HG02623 (cell line): ENCODE data around the gene ANKRD66.
A peak's percentile ranks its signal among the peaks of the same experiment; 100 is the strongest.
"Not testable (repeated sequence)": the region's sequence is repeated elsewhere in the genome, so short reads cannot be mapped to it uniquely, and the experiment has no call there.

Experiments used
- ATAC-seq: cut with Tn5 transposase; IDR thresholded peaks from one replicate; pipeline ENCODE4 v1.9.1; 2021; ENCODE audit warnings: moderate library complexity; ENCODE audit not compliant: unreplicated experiment

ANKRD66 gene

GRCh38 chr6:46751658-46752057 is 4.9 kb downstream of the ANKRD66 start:
- no peak for ATAC-seq

DNA sequence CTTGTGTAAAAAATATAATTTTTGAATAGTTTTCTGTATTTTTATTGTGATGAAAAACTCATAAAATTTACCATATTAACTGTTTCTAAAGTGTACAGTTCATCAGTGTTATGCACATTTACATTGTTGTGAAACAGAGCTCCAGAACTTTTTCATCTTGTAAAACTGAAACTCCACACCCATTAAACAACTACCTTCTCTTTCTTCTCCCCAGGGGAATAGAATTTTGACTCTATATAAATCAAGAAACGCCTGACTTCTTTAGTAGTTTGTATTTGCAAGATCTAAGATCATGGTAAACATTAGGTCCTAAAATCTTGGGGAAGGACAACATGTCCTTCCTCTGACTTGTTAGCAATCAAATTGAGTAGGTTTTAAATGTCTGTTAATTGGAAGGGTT is 9.1 kb downstream of the ANKRD66 start:
- no peak for ATAC-seq

- ATAC-seq, result no peak
Observed at GRCh38 chr6:46756469-46757213, 9.9 kb downstream of the ANKRD66 start.

GRCh38 chr6:46757214-46757596 is 10.5 kb downstream of the ANKRD66 start:
- ATAC-seq, result no peak

DNA sequence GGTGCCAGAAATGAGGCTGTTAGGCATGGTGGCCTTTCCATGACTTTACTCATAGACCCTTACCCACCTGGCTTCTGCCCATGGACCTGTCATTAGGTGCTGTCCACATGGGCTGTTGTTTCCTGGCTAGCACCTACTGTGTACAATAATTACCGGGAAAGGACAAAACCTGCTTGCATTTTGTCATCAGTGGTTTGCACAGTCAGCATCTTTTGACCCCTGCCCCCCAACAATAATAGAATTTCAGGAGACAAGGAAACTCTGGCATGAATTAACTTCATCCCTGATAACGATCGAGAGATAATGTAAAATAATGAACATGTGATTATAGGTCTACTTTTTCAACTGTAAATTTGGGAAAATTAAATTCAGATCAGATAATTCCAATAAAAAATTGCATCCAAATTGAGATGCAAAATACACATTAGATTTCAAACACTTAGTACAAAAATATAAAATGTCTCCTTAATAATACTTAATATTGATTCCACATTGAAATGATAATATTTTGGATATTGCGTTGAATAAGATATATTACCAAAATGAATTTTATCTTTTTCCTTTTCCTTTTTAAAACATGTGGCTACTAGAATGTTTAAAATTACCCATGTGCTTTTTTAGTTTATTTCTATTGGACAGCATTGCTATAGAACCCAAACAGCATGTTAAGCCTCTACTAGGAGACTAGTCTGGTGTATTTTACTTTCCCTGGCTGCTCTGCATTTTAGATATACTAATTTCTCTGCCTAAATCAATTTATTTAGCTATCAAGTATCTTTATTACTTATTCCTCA is 12.4 kb downstream of the ANKRD66 start:
- no peak for ATAC-seq

GRCh38 chr6:46760925-46761324 is 14.2 kb downstream of the ANKRD66 start:
- ATAC-seq, result no peak

DNA sequence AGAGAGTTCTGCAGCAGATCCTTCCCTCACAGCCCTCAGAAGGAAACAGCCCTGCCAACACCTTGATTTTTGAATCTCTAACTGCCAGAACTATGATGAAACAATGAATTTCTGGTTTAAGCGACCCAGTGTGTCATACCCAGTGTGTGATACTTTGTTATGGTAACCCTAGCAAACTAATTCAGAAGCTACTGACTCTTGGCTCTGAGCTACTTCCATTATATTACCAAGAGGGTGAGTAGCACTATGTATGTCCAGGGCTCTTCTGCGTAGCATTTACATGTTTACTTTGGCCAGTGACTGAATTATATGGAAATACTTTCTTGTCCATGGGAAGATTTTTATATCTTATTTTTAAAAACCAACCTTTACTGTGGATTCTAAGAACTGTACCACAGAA is 16.7 kb downstream of the ANKRD66 start:
- ATAC-seq, result no peak

DNA sequence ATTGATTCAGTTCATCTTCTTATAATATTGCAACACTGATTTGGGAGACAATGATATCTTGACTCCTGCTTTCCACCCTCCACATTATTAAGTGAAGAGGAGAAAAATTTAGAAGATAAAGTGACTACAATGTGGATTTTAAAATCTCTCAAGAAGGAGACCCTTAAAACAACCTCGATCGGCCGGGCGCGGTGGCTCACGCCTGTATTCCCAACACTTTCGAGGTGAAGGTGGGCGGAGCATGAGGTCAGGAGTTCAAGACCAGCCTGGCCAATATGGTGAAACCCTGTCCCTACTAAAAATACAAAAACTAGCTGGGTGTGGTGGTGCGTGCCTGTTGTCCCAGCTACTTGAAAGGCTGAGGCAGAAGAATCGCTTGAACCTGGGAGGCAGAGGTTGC is 17.5 kb downstream of the ANKRD66 start:
- ATAC-seq, result not testable (repeated sequence)

- ATAC-seq, result no peak
Observed at GRCh38 chr6:46764961-46765360, 18.2 kb downstream of the ANKRD66 start.

GRCh38 chr6:46772016-46772415 is 25.3 kb downstream of the ANKRD66 start:
- ATAC-seq, result no peak

DNA sequence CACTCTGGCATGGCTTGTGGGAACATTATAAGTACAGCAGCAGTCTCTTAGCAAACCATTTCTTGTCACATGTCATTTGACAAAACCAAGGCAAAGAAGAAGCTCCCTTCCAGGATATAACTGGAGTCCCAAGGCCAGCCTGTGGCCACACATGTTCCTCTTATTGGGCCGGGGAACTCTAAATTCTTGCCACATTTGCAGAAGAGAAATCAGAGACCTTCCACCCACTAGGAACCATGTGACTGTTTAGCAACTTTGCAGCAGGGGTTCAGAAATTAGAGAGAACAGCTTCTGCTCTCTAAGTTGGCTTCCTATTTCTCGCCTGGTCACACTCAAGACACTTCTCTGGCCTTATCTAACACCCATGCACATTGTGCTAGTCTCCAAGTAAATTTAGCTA is 26.0 kb downstream of the ANKRD66 start:
- ATAC-seq, result peak; percentile 73

DNA sequence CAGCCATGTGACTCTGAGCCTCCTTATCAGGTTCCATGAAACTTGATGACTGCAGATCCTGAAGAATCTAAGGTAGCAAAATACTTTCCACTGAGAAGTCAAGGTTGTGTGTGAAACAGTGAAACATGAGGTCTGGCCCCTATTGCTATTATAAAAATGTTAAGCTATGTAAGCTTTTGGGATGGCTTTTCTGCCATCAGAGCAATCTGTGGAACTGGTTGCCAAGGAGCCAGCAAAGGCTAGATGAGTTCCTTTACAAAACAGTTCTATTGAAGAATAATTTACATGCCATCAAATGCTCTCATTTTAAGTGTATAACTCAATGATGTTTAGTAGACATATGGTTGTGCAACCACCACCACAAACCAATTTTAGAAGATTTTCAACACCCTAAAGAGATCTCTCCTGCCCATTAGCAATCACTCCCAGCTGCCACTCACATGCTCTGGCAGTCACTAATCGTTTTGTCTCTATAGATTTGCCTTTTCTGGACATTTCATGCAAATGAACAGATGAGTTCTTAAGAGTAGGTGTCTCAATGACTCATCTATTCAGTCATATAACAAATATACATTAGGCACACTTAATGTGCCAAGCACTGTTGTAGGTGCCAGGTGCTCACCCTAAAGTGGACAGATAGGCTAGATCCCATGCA is 26.6 kb downstream of the ANKRD66 start:
- ATAC-seq, result no peak

DNA sequence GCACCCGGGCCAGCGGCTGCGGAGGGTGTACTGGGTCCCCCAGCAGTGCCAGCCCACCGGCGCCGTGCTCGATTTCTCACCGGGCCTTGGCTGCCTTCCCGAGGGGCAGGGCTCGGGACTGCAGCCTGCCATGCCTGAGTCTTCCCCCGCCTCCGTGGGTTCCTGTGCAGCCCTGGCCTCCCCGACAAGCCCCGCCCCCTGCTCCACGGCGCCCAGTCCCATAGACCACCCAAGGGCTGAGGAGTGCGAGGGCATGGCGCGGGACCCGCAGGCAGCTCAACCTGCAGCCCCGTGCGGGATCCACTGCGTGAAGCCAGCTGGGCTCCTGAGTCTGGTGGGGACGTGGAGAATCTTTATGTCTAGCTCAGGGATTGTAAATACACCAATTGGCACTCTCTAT is 28.0 kb downstream of the ANKRD66 start:
- not testable (repeated sequence) for ATAC-seq

DNA sequence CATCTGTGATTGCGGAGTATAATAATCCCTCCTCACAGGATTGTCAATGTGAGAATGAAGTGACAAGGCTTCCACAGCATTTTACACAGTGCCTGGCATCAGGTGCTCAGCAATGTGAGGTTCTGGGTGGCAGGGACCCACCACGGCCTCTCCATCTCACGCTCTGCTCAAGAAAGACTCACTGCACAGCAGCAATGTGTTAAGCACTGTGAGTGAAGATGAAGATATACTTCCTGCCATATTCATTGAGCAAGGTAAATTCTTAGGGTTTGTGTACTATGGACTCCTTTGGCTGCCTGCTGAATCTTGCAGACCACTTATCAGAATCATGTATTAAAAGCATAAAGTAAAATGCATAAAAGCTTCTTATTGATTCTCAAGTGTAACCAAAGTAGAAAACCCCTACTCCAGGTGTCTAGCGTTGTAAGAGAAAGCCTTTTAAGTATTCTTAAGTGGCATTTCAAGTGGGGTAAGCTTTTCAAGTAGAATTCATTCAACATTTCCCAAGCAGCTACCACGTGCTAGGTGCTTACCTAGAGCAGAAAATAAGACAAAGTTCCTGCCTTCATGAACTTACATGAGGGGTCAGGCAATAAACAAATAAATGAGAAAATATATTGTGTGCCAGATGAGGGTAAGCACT is 29.5 kb downstream of the ANKRD66 start:
- ATAC-seq, result no peak

- ATAC-seq, result no peak
Observed at GRCh38 chr6:46777476-46778346, 31.0 kb downstream of the ANKRD66 start.

- ATAC-seq, result no peak
Observed at GRCh38 chr6:46781478-46782378, 35.0 kb downstream of the ANKRD66 start.

- ATAC-seq, result no peak
Observed at GRCh38 chr6:46784535-46784934, 37.8 kb downstream of the ANKRD66 start.

GRCh38 chr6:46787871-46788540 is 41.3 kb downstream of the ANKRD66 start:
- ATAC-seq, result no peak

DNA sequence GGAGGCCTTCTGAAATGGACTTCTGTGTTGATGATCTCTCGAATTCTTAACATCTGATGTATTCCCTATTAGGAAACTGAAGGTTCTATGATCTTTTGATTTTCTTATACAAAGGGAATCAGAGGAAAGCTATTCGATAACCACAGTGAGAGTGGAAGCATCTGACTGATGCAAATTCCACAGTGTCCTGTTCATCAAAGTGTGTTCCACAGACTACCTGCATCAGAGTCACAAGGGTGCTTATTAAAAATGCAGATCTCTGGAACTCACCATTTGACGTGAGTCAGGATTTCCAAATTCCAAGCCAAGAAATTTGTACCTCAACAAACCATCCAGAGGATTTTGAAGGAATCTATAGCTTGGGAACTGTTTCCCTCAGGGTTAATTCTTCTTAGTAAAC is 42.1 kb downstream of the ANKRD66 start:
- no peak for ATAC-seq
